PC-9 (cell line): Measurements from ENCODE around the gene MCRIP1.

Source experiments
- CTCF ChIP-seq: fragments of 200-600 bp; sonication (generic); conservative IDR thresholded peaks from 2 replicates; pipeline ENCODE4 v1.6.1; 2017; ENCODE audit warnings: mixed run types, antibody characterized with exemption, mild to moderate bottlenecking, moderate library complexity
- EZH2 ChIP-seq: fragments of 200-600 bp; sonication (generic); IDR thresholded peaks from 2 replicates; pipeline ENCODE4 v1.8.0; 2017; ENCODE audit warnings: antibody characterized with exemption, low read depth

GRCh38 chr17:81867991-81868673 lies 35.0 kb upstream of the MCRIP1 start:
- no peak for TF ChIP-seq CTCF
- TF ChIP-seq EZH2: no peak
